Stimulated activated CD8-positive, alpha-beta memory T cell treated with anti-CD3 and anti-CD28 coated beads, Interleukin-15, amount 100 ng/mL, for 48 hours (primary cell): Measurements from ENCODE around the gene LRRC37A.
"Not testable (repeated sequence)": the region's sequence is repeated elsewhere in the genome, so short reads cannot be mapped to it uniquely, and the experiment has no call there.

Source experiments
- DNase-seq, 2 donors: peaks; one replicate each; pipeline ENCODE4 v3.0.0-alpha.2; 2020; ENCODE audit warnings: low read depth in 2 of 2

LRRC37A gene

GRCh38 chr17:46287587-46287986, 7.3 kb upstream of the LRRC37A start:
- DNase-seq, result not testable (repeated sequence)

- not testable (repeated sequence) for DNase-seq
Measured at GRCh38 chr17:46290906-46291546, 3.9 kb upstream of the LRRC37A start.

- not testable (repeated sequence) for DNase-seq
Measured at GRCh38 chr17:46291618-46292017, 3.3 kb upstream of the LRRC37A start.

- not testable (repeated sequence) for DNase-seq
Measured at GRCh38 chr17:46341220-46341619, 46.3 kb downstream of the LRRC37A start.

GRCh38 chr17:46342131-46342530, 47.2 kb downstream of the LRRC37A start:
- DNase-seq, result not testable (repeated sequence)

GRCh38 chr17:46348345-46348744, 53.4 kb downstream of the LRRC37A start:
- not testable (repeated sequence) for DNase-seq

GRCh38 chr17:46349060-46349459, 54.1 kb downstream of the LRRC37A start:
- DNase-seq, result not testable (repeated sequence)

GRCh38 chr17:46353856-46354255, 58.9 kb downstream of the LRRC37A start:
- not testable (repeated sequence) for DNase-seq

- DNase-seq, result not testable (repeated sequence)
Measured at GRCh38 chr17:46361145-46361735, 66.3 kb downstream of the LRRC37A start.

- peak in 1 of 2 donors; percentile 93 for DNase-seq
Measured at GRCh38 chr17:46361755-46362154, 66.8 kb downstream of the LRRC37A start, which contains the start of gene ARL17B. Gene ARL17B, minus strand, starts transcription at chr17:46361766. Its CDS starts 3,369 bp downstream, at chr17:46358397.

- DNase-seq, result not testable (repeated sequence)
Measured at GRCh38 chr17:46367520-46367919, 72.6 kb downstream of the LRRC37A start.

GRCh38 chr17:46372236-46373229, 77.6 kb downstream of the LRRC37A start:
- not testable (repeated sequence) for DNase-seq

- not testable (repeated sequence) for DNase-seq
Measured at GRCh38 chr17:46373418-46373817, 78.5 kb downstream of the LRRC37A start.

- not testable (repeated sequence) for DNase-seq
Measured at GRCh38 chr17:46383118-46383517, 88.2 kb downstream of the LRRC37A start.

- not testable (repeated sequence) for DNase-seq
Measured at GRCh38 chr17:46385491-46385890, 90.6 kb downstream of the LRRC37A start.
